Right lobe of liver (tissue), 4 donors: ENCODE data around the gene ZMYND8.

Experiments used
- POLR2A ChIP-seq: fragments of 450-650 bp; IDR thresholded peaks from one replicate; pipeline ENCODE4 v1.6.1; 2017; ENCODE audit warnings: antibody characterized with exemption, mild to moderate bottlenecking
- TF ChIP-seq, protein P1 (sequence below), 4 donors: fragments of 200-600 bp in 3 of 4; fragments of 450-650 bp in 1 of 4; IDR thresholded peaks; one replicate each; pipeline versions ENCODE4 v1.5.1 to v1.8.0; 2016 to 2022; ENCODE audit warnings: antibody characterized with exemption in 4 of 4, mild to moderate bottlenecking in 2 of 4
- donor health status: DM: no; HTN: no; CAD: no.
- donor health status: DM: no; HTN: no; CAD: no.
- donor health status: DM: no; HTN: yes; CAD: no.

DNA sequence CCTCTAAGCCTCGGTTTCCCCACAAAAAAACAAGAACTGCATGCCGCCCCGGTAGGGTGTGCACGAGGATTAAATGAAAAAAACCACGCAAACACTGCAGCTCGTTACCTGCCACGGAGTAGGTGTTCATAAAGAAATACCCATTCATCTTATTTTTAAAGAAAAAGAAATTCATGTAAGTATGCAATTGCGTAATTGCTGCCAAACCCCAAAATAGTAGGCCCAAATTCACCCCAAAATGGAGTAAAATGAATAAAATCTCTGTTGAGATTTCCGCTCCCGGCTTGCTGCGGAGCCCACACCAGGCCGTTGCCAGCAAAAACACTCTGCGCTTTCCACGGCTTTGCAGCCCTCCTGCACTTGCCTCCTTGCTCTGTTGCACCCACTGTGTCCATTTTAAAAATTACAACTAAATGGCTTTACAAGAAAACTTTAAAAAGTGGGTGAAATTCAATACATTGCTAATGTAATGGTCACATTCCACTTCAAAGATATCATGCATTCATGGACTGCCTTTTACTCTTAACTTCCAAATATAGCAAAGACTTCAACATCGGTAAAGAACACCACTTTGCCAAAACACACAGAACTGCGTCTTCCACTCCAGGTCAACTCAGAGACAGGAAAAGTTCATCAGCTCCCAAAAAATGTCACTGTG lies 125.0 kb downstream of the ZMYND8 start:
- TF ChIP-seq, protein P1, sequence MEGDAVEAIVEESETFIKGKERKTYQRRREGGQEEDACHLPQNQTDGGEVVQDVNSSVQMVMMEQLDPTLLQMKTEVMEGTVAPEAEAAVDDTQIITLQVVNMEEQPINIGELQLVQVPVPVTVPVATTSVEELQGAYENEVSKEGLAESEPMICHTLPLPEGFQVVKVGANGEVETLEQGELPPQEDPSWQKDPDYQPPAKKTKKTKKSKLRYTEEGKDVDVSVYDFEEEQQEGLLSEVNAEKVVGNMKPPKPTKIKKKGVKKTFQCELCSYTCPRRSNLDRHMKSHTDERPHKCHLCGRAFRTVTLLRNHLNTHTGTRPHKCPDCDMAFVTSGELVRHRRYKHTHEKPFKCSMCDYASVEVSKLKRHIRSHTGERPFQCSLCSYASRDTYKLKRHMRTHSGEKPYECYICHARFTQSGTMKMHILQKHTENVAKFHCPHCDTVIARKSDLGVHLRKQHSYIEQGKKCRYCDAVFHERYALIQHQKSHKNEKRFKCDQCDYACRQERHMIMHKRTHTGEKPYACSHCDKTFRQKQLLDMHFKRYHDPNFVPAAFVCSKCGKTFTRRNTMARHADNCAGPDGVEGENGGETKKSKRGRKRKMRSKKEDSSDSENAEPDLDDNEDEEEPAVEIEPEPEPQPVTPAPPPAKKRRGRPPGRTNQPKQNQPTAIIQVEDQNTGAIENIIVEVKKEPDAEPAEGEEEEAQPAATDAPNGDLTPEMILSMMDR (IDR thresholded peaks at IDR 0.05): no peak
- no peak for TF ChIP-seq POLR2A
